K562 (cell line): Measurements from ENCODE around the gene SKAP1. TPM values are rescaled to one million over a fixed set of nuclear protein-coding genes. Genes with fewer than 3 reads are reported as not detected.

ENCODE experiments used
- ATAC-seq: fragments of 200-7000 bp; cut with Tn5 transposase; 3 replicates; pipeline ENCODE4 v1.9.1; 2020; ENCODE audit warnings: moderate library complexity
- BruUV-seq: library from RNA; stranded (reverse); fragments of 400-500 nt; replicated peaks from 2 replicates; lab custom pipeline; 2021; lab: Mats Ljungman, UMichigan
- CTCF ChIA-PET: fragments of 300-600 bp; formaldehyde crosslinking; extraction: SDS; loops from one replicate; lab custom pipeline; 2021; ENCODE audit warnings: low intra/inter-chr PET ratio; lab: Yijun Ruan, JAX
- POLR2A ChIA-PET: fragments of 300-600, 350-650 bp; sonication (Branson Sonifier 250); formaldehyde crosslinking; extraction: SDS; loops from one replicate; lab custom pipeline; 2021; ENCODE audit warnings: antibody characterized with exemption, inconsistent platforms; lab: Yijun Ruan, JAX
- DNase-seq, 4 experiments: peaks; one replicate each; pipeline versions ENCODE4 v3.0.0 to v3.0.0-alpha.2; 2011 to 2018; ENCODE audit warnings: low spot score in 3 of 4, mixed read lengths in 3 of 4; ENCODE audit errors: extremely low read depth in 1 of 4
- FAIRE-seq: peaks from 2 replicates; lab custom pipeline; 2011; peaks lifted over from hg19 to GRCh38; lab: Jason Lieb, UNC
- H2AFZ ChIP-seq: 2 replicates; pipeline ENCODE4 v1.6.0; 2011; ENCODE audit warnings: low read depth, low read length, control low read depth, inconsistent platforms
- H3K27ac ChIP-seq: fragments of 200-600 bp; 3 replicates; pipeline ENCODE4 v1.8.0; 2011; ENCODE audit warnings: low read depth, mild to moderate bottlenecking, control low read depth, inconsistent platforms, low read length, moderate library complexity, mixed read lengths; ENCODE audit errors: extremely low read depth
- H3K27me3 ChIP-seq, 2 experiments: fragments of 300-600 bp in 1 of 2; 2 replicates in 1 of 2; 3 replicates in 1 of 2; pipeline versions ENCODE4 v1.6.0 to v1.8.0; 2011; ENCODE audit warnings: inconsistent platforms in 2 of 2, low read length in 2 of 2, mild to moderate bottlenecking in 1 of 2, mixed read lengths in 1 of 2, moderate library complexity in 1 of 2; ENCODE audit not compliant: control insufficient read depth in 2 of 2, insufficient read depth in 2 of 2
- H3K36me3 ChIP-seq: fragments of 300-600 bp; 3 replicates; pipeline ENCODE4 v1.8.0; 2011; ENCODE audit warnings: mild to moderate bottlenecking, low read length, inconsistent platforms; ENCODE audit not compliant: control insufficient read depth, insufficient read depth
- H3K4me1 ChIP-seq, 2 experiments: fragments of 200-600 bp in 1 of 2; replicated peaks in 1 of 2; 2 replicates in 1 of 2; 3 replicates in 1 of 2; pipeline versions ENCODE4 v1.5.1 to v1.8.0; 2011; ENCODE audit warnings: inconsistent platforms in 2 of 2, low read length in 2 of 2, mild to moderate bottlenecking in 1 of 2, mixed read lengths in 1 of 2, moderate library complexity in 1 of 2; ENCODE audit not compliant: control insufficient read depth in 2 of 2, insufficient read depth in 2 of 2
- H3K4me2 ChIP-seq: 2 replicates; pipeline ENCODE4 v1.6.1; 2011; ENCODE audit warnings: low read length, control low read depth, inconsistent platforms, mixed read lengths; ENCODE audit not compliant: insufficient read depth
- H3K4me3 ChIP-seq: fragments of 200-600 bp; sonication (generic), shearing (Covaris generic); 2 replicates; pipeline ENCODE4 v1.5.1; 2016; ENCODE audit warnings: control low read depth, inconsistent platforms
- H3K79me2 ChIP-seq: fragments of 200-600 bp; 3 replicates; pipeline ENCODE4 v1.8.0; 2011; ENCODE audit warnings: low read length, inconsistent platforms; ENCODE audit not compliant: control insufficient read depth, insufficient read depth
- H3K9ac ChIP-seq, 2 experiments: 2 replicates each; pipeline versions ENCODE4 v1.6.0 to v1.6.1; 2011; ENCODE audit warnings: low read depth in 2 of 2, low read length in 2 of 2, control low read depth in 1 of 2, inconsistent platforms in 1 of 2, mild to moderate bottlenecking in 1 of 2, mixed read lengths in 1 of 2; ENCODE audit not compliant: insufficient read depth in 1 of 2
- H3K9me1 ChIP-seq: one replicate; pipeline ENCODE4 v1.6.0; 2011; ENCODE audit warnings: inconsistent platforms, mild to moderate bottlenecking, low read length, moderate library complexity; ENCODE audit not compliant: control insufficient read depth, insufficient read depth
- H3K9me3 ChIP-seq: replicated peaks from 2 replicates; pipeline ENCODE4 v1.5.1; 2011; ENCODE audit warnings: low read depth, low read length, inconsistent platforms; ENCODE audit not compliant: control insufficient read depth, insufficient read depth
- H4K20me1 ChIP-seq: replicated peaks from 2 replicates; pipeline ENCODE4 v1.6.1; 2011; ENCODE audit warnings: low read length, inconsistent platforms, mixed read lengths; ENCODE audit not compliant: control insufficient read depth, insufficient read depth
- BRD4 ChIP-seq: fragments of 200-600 bp; sonication (generic); IDR thresholded peaks from 2 replicates; pipeline ENCODE4 v1.6.1; 2017; ENCODE audit warnings: inconsistent platforms
- DIDO1 ChIP-seq: fragments of 450-650 bp; IDR thresholded peaks from 2 replicates; pipeline ENCODE4 v1.6.1; 2016; ENCODE audit warnings: low read depth, missing biosample characterization, missing genetic modification characterization
- GTF2F1 ChIP-seq: IDR thresholded peaks from 2 replicates; pipeline ENCODE4 v1.6.1; 2011; ENCODE audit warnings: low read depth, low read length, improper control_type of control experiment
- HDAC6 ChIP-seq: IDR thresholded peaks from 2 replicates; pipeline ENCODE4 v1.6.1; 2012; ENCODE audit warnings: low read depth, mild to moderate bottlenecking, control low read depth, inconsistent platforms, low read length, moderate library complexity
- KAT2B ChIP-seq: IDR thresholded peaks from one replicate; pipeline ENCODE4 v1.6.1; 2012; ENCODE audit warnings: low read depth, mild to moderate bottlenecking, control low read depth, inconsistent platforms, low read length, moderate library complexity
- NR2C1 ChIP-seq, 2 experiments: fragments of 450-650 bp; IDR thresholded peaks; 2 replicates each; pipeline ENCODE4 v1.6.1; 2017; ENCODE audit warnings: mild to moderate bottlenecking in 2 of 2, antibody characterized with exemption in 1 of 2, inconsistent platforms in 1 of 2, missing compliant biosample characterization in 1 of 2, missing genetic modification characterization in 1 of 2
- POLR2AphosphoS5 ChIP-seq: IDR thresholded peaks from 2 replicates; pipeline ENCODE4 v1.6.1; 2011; ENCODE audit warnings: mild to moderate bottlenecking, low read depth, low read length, moderate library complexity; ENCODE audit not compliant: control insufficient read depth, insufficient read depth
- POLR3A ChIP-seq: IDR thresholded peaks from 2 replicates; pipeline ENCODE4 v1.6.1; 2011; ENCODE audit warnings: borderline replicate concordance, mild to moderate bottlenecking, moderate library complexity; ENCODE audit not compliant: insufficient read length, insufficient read depth; ENCODE audit errors: extremely low read depth
- SAFB2 ChIP-seq: fragments of 200-400 bp; formaldehyde crosslinking; IDR thresholded peaks from 2 replicates; pipeline ENCODE4 v1.6.1; 2018; ENCODE audit warnings: borderline replicate concordance, low read length, low read depth, moderate library complexity; ENCODE audit not compliant: severe bottlenecking
- SIRT6 ChIP-seq: IDR thresholded peaks from one replicate; pipeline ENCODE4 v1.6.1; 2012; ENCODE audit warnings: low read depth, mild to moderate bottlenecking, control low read depth, inconsistent platforms, low read length, moderate library complexity
- SMARCB1 ChIP-seq: IDR thresholded peaks from 2 replicates; pipeline ENCODE4 v1.6.1; 2011; ENCODE audit warnings: improper control_type of control experiment, low read depth; ENCODE audit not compliant: insufficient read length
- SNIP1 ChIP-seq: fragments of 450-650 bp; IDR thresholded peaks from 2 replicates; pipeline ENCODE4 v1.7.1; 2017; ENCODE audit warnings: low read depth, mild to moderate bottlenecking
- TBL1XR1 ChIP-seq, 2 experiments: IDR thresholded peaks; 2 replicates each; pipeline ENCODE4 v1.6.1; 2012; ENCODE audit warnings: improper control_type of control experiment in 2 of 2, low read length in 2 of 2, mild to moderate bottlenecking in 1 of 2
- U2AF2 ChIP-seq: fragments of 200-400 bp; formaldehyde crosslinking; optimal IDR thresholded peaks from 2 replicates; pipeline ENCODE3; 2017; ENCODE audit warnings: low read depth, mild to moderate bottlenecking, low read length
- ZFP1 ChIP-seq: fragments of 450-650 bp; formaldehyde crosslinking; IDR thresholded peaks from 2 replicates; pipeline ENCODE4 v1.4.0; 2020; ENCODE audit warnings: mild to moderate bottlenecking, mixed read lengths
- ZNF23 ChIP-seq: fragments of 250-450 bp; sonication (Bioruptor Pico); IDR thresholded peaks from 2 replicates; pipeline ENCODE4 v1.4.0; 2020; ENCODE audit warnings: mild to moderate bottlenecking
- ZNF507 ChIP-seq: conservative IDR thresholded peaks from 2 replicates; pipeline ENCODE4 v1.6.1; 2017; ENCODE audit warnings: missing genetic modification characterization, missing compliant biosample characterization
- ZNF695 ChIP-seq: fragments of 450-650 bp; formaldehyde crosslinking; IDR thresholded peaks from 2 replicates; pipeline ENCODE4 v1.4.0; 2020; ENCODE audit warnings: mild to moderate bottlenecking, moderate library complexity
- WGBS: fragments of 100-300 bp; shearing (Covaris generic); methylation state at CpG from one replicate; pipeline ENCODE4 v1.1.6; 2016; ENCODE audit warnings: low coverage, mixed read lengths; ENCODE audit not compliant: insufficient coverage; ENCODE audit errors: missing lambda C conversion rate; 5-methylcytosine and 5-hydroxymethylcytosine counted together
- in situ Hi-C: fragments of 300-500 bp; cut with MboI; formaldehyde crosslinking; loops from 4 replicates; pipeline ENCODE4 v1.15.0; 2018; ENCODE audit warnings: inconsistent platforms, mixed read lengths
- intact Hi-C: fragments of 100-400 bp; cut with micrococcal nuclease; formaldehyde crosslinking; loops from 2 replicates; pipeline ENCODE4 v1.14.2; 2022
- polyA plus RNA-seq, 8 experiments: library from polyadenylated mRNA; depleted of rRNA in 4 of 8; stranded (reverse) in 5 of 8; unstranded in 3 of 8; fragments of >200 nt; fragmentation: Nextera tagmentation in 2 of 8; fragmentation: Illumina TruSeq in 1 of 8; extraction: Ambion mirVana in 2 of 8; extraction: Trizol in 1 of 8; gene quantifications; 2 replicates each; pipeline versions ENCODE4 v1.2.1 to v1.2.3, GENCODE V29; 2011 to 2014; ENCODE audit warnings: inconsistent platforms in 1 of 8, missing spikeins in 1 of 8
- total RNA-seq, 7 experiments: library from RNA; depleted of rRNA in 6 of 7; stranded (reverse); fragments of >200 nt in 6 of 7; fragmentation: Illumina TruSeq in 2 of 7; extraction: Trizol in 2 of 7; gene quantifications; 2 replicates each; pipeline versions ENCODE4 v1.2.1 to v1.2.3, GENCODE V29; 2011 to 2021; ENCODE audit warnings: low replicate concordance in 1 of 7

Gene SKAP1
- total and polyA plus RNA-seq, 9 of the 15 experiments (the other 6 are each of a cell fraction or from before 2014, with no cell fraction given) = 0.06 to 0.80 (median 0.10) TPM; not detected in 4

- no peak overlapping the region for H3K27ac ChIP-seq
- no peak for TF ChIP-seq NR2C1 (IDR thresholded peaks at IDR 0.05)
- TF ChIP-seq NR2C1 (tag; IDR thresholded peaks at IDR 0.05) = no peak
- TF ChIP-seq POLR3A = no peak
- no peak for TF ChIP-seq KAT2B
- TF ChIP-seq SMARCB1 = no peak
- no peak for TF ChIP-seq SNIP1
- TF ChIP-seq, all 486 proteins: peak for 0
- H3K9me1 ChIP-seq = peaks cover 3% of the 10 kb centered on the region
- ATAC-seq (no peak), FAIRE-seq (no peak), DNase-seq (no peak)
- no peak overlapping the region for H3K4me2 ChIP-seq
- H3K4me3 ChIP-seq = no peak overlapping the region
- no peak overlapping the region for H3K9ac ChIP-seq
- H3K36me3 ChIP-seq = peaks cover 45% of the 10 kb centered on the region; the same call in 2 of the 3 replicates
- no TSS peak for BruUV-seq
- ChIA-PET CTCF (no interaction called here), POLR2A (interaction anchor here (0.6 to 2.3 kb wide), 5 partner anchors 8 to 501 kb away, joined by 3 to 9 read pairs (median 3); no protein-coding TSS in a partner anchor)
- H3K79me2 ChIP-seq = no peaks in the 10 kb centered on the region
- in situ Hi-C loops = no loop called here
- WGBS = 86% methylated on average over 6 of the region's 6 CpGs
- no peaks in the 10 kb centered on the region for H3K9me3 ChIP-seq
- no peaks in the 10 kb centered on the region for H4K20me1 ChIP-seq
- H3K27me3 ChIP-seq = no peaks in the 10 kb centered on the region
- intact Hi-C loops = no loop called here
- no peaks in the 10 kb centered on the region for H3K4me1 ChIP-seq
- no peak overlapping the region for H2AFZ ChIP-seq
Observed at GRCh38 chr17:48123111-48123510, 306.9 kb downstream of the SKAP1 start.

- 96% methylated on average over 3 of the region's 3 CpGs for WGBS
- no peak for FAIRE-seq
- intact Hi-C loops = no loop called here
- no peak for ATAC-seq
- Histone ChIP-seq H2AFZ (no peak overlapping the region), H3K27ac (no peak overlapping the region), H4K20me1 (no peaks in the 10 kb centered on the region), H3K4me3 (no peak overlapping the region), H3K36me3 (peaks cover 50% of the 10 kb centered on the region; the same call in 2 of the 3 replicates), H3K9ac (no peak overlapping the region), H3K4me2 (no peak overlapping the region), H3K9me3 (no peaks in the 10 kb centered on the region), H3K9me1 (peaks cover under 1% of the 10 kb centered on the region), H3K79me2 (no peaks in the 10 kb centered on the region), H3K4me1 (no peaks in the 10 kb centered on the region), H3K27me3 (no peaks in the 10 kb centered on the region)
- POLR2A ChIA-PET = interaction anchor here (0.6 to 2.3 kb wide), 6 partner anchors 9 to 501 kb away, joined by 3 to 9 read pairs (median 3); no protein-coding TSS in a partner anchor
- no TSS peak for BruUV-seq
- no peak for DNase-seq
- in situ Hi-C loops = no loop called here
- CTCF ChIA-PET = no interaction called here
- TF ChIP-seq ZFP1 (CRISPR knock-in tag) = no peak
- TF ChIP-seq TBL1XR1 (IDR thresholded peaks at IDR 0.05; ENCODE audit: low read length in 2 of 2) = no peak
- no peak for TF ChIP-seq GTF2F1
- TF ChIP-seq U2AF2 = no peak
- no peak for TF ChIP-seq SAFB2
- TF ChIP-seq HDAC6 = no peak
- TF ChIP-seq SIRT6 = no peak
- TF ChIP-seq ZNF507 (tag) = no peak
- TF ChIP-seq POLR2AphosphoS5 = no peak
- no peak for TF ChIP-seq DIDO1 (tag)
- TF ChIP-seq ZNF23 (CRISPR knock-in tag) = no peak
- no peak for TF ChIP-seq BRD4
- no peak for TF ChIP-seq ZNF695 (CRISPR knock-in tag)
Observed at GRCh38 chr17:48122665-48123045, 307.4 kb downstream of the SKAP1 start.
